Esophagus muscularis mucosa (tissue), 3 donors: ENCODE data around the gene ACAP3.

Experiments
- POLR2A ChIP-seq: fragments of 450-650 bp; IDR thresholded peaks from one replicate; pipeline ENCODE4 v1.6.1; 2017; ENCODE audit warnings: antibody characterized with exemption, moderate library complexity, mild to moderate bottlenecking, low read depth
- TF ChIP-seq, protein P1 (sequence below), 3 experiments: fragments of 200-600 bp in 2 of 3; fragments of 450-650 bp in 1 of 3; sonication (generic) in 2 of 3; IDR thresholded peaks; one replicate each; pipeline ENCODE4 v1.5.1; 2017 to 2019; ENCODE audit warnings: antibody characterized with exemption in 3 of 3, mild to moderate bottlenecking in 2 of 3, moderate library complexity in 1 of 3

DNA sequence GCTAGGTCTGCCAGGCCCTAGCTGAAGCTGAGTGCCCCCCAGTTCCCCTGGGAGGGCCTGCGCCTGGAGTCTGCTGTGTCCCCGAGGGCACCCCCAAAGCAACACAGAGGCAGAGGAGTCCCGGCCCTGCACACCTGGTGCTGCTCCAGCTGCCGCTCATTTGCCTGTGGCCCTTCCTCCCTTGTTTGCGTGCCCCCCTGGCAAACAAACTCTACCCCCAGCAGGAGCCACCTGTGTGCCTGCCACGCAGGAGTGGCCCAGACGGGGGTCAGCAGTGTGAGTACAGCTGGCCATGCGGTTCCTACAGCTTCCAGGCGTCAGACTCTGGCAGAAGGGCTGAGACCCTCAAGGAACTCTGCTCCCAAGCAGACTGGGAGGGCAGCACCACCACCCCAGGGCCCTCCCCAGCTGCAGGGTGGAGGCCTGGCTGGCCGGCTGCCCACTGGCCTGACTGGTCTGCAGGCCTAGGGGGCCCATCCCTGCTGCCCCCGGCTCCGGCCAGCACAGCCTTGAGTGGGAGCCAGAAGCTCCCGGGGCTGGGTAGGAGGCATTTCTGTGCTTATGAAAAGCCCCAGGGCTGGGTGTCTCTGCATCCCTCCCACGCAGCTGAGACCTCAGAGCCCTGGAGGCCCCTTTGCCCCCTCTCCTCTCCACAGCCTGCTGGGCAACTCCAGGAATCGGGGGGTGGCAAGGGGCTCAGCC is 22.8 kb upstream of the ACAP3 start:
- TF ChIP-seq, protein P1, sequence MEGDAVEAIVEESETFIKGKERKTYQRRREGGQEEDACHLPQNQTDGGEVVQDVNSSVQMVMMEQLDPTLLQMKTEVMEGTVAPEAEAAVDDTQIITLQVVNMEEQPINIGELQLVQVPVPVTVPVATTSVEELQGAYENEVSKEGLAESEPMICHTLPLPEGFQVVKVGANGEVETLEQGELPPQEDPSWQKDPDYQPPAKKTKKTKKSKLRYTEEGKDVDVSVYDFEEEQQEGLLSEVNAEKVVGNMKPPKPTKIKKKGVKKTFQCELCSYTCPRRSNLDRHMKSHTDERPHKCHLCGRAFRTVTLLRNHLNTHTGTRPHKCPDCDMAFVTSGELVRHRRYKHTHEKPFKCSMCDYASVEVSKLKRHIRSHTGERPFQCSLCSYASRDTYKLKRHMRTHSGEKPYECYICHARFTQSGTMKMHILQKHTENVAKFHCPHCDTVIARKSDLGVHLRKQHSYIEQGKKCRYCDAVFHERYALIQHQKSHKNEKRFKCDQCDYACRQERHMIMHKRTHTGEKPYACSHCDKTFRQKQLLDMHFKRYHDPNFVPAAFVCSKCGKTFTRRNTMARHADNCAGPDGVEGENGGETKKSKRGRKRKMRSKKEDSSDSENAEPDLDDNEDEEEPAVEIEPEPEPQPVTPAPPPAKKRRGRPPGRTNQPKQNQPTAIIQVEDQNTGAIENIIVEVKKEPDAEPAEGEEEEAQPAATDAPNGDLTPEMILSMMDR (IDR thresholded peaks at IDR 0.05), result no peak
- no peak for TF ChIP-seq POLR2A
